OCI-LY3 (cell line): ENCODE results near the gene VAV1.
"Not testable (repeated sequence)": the region's sequence is repeated elsewhere in the genome, so short reads cannot be mapped to it uniquely, and the experiment has no call there.

Source experiments
- H2AFZ ChIP-seq: fragments of 200-600, 300-600 bp; shearing (Covaris generic); 2 replicates; pipeline ENCODE4 v1.6.0; 2014; ENCODE audit warnings: antibody characterized with exemption, low read depth, low read length
- H3K27ac ChIP-seq: fragments of 200-600, 300-600 bp; sonication (generic); 2 replicates; pipeline ENCODE4 v1.5.1; 2014; ENCODE audit warnings: mild to moderate bottlenecking, low read length, moderate library complexity, mixed read lengths
- H3K27me3 ChIP-seq: fragments of 200-600, 300-600 bp; sonication (generic); 2 replicates; pipeline ENCODE4 v1.6.1; 2014; ENCODE audit warnings: low read depth, low read length, mixed read lengths
- H3K36me3 ChIP-seq: fragments of 200-600, 300-600 bp; sonication (generic); replicated peaks from 2 replicates; pipeline ENCODE3; 2014; ENCODE audit warnings: low read depth, low read length, mixed read lengths
- H3K4me1 ChIP-seq: fragments of 300-600, 200-600 bp; sonication (generic); 2 replicates; pipeline ENCODE4 v1.6.1; 2014; ENCODE audit warnings: low read length, mixed read lengths
- H3K4me2 ChIP-seq: fragments of 200-600, 300-600 bp; sonication (generic); 2 replicates; pipeline ENCODE4 v1.6.1; 2014; ENCODE audit warnings: low read length, mixed read lengths
- H3K4me3 ChIP-seq: fragments of 300-600, 200-600 bp; sonication (generic); 2 replicates; pipeline ENCODE4 v1.5.1; 2014; ENCODE audit warnings: antibody characterized with exemption, mild to moderate bottlenecking, low read length, moderate library complexity
- H3K79me2 ChIP-seq: fragments of 300-600, 200-600 bp; shearing (Covaris generic); 2 replicates; pipeline ENCODE4 v1.6.1; 2014; ENCODE audit warnings: mild to moderate bottlenecking, low read length, mixed read lengths
- H3K9ac ChIP-seq: fragments of 300-600, 200-600 bp; shearing (Covaris generic); 2 replicates; pipeline ENCODE4 v1.6.0; 2014; ENCODE audit warnings: mild to moderate bottlenecking, low read length, moderate library complexity
- H3K9me3 ChIP-seq: fragments of 200-600, 300-600 bp; shearing (Covaris generic); 2 replicates; pipeline ENCODE4 v1.6.1; 2014; ENCODE audit warnings: low read length, mixed read lengths; ENCODE audit not compliant: insufficient read depth
- H4K20me1 ChIP-seq: fragments of 200-600, 300-600 bp; sonication (generic); 2 replicates; pipeline ENCODE4 v1.6.1; 2016; ENCODE audit warnings: low read length, mixed read lengths; ENCODE audit not compliant: insufficient read depth
- EZH2phosphoT487 ChIP-seq: fragments of 200-600 bp; shearing (Covaris generic); IDR thresholded peaks from 2 replicates; pipeline ENCODE4 v1.6.1; 2018; ENCODE audit warnings: antibody characterized with exemption, mixed run types, low read depth
- TF ChIP-seq, protein P1 (sequence below): fragments of 200-600, 300-600 bp; sonication (generic); IDR thresholded peaks from 2 replicates; pipeline ENCODE4 v1.5.1; 2014; ENCODE audit warnings: antibody characterized with exemption, low read length, low read depth

Gene VAV1

DNA sequence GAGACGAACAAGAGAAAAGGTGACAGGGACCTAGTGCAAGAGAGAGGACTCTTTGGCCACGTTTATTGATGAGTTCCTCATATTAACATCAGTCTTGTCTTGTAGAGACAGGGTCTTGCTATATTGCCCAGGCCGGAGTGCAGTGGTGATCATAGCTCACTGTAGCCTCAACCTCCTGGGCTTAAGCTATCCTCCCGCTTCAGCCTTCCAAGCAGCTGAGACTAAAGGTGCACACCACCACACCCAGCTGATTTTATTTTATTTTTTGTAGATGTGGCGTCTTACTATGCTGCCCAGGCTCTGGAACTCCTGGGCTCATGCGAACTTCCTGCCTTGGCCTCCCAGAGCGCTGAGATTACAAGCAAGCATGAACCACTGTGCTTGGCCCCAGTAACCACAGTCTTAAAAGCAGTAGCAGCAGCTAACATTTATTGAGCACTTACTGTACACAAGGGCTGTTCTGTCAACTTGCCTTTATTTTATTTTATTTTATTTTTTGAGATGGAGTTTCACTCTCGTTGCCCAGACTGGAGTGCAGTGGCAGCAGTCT is 4.2 kb upstream of the VAV1 start:
- H3K4me3 ChIP-seq = peak overlapping the region; percentile 86

DNA sequence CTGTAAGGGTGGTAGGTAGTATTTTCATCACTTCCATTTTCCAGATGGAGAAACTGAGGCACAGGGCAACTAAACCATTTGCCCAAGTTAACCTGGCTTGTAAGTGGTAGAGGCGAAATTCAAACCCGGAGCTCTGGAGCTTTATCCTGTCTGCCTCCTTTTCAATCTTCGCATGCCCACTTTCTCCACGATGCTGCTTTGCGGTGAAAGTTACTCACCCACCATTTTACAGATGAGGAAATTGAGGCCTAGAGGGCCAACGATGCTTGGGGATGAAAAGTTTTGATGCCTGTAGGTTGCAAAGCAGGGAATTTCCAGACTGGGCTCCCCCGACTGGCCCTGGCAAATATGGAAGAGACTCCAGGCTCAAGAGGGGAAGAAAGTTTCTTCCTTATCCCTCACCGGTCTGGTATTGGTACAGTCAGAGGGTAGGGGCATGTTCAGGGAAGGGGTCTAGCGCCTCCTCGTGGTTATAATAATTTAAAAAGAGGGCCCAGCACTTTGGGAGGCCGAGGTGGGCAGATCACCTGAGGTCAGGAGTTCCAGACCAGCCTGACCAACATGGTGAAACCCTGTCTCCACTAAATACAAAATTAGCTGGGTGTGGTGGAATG is 3.4 kb upstream of the VAV1 start:
- Histone ChIP-seq H3K27ac (no peak overlapping the region), H3K4me3 (no peak overlapping the region), H3K36me3 (peaks cover 3% of the 10 kb centered on the region), H3K4me1 (peaks cover 35% of the 10 kb centered on the region), H3K9ac (no peak overlapping the region), H4K20me1 (peaks cover 6% of the 10 kb centered on the region; the same call in 1 of the 2 replicates), H3K79me2 (peaks cover 15% of the 10 kb centered on the region), H3K9me3 (no peaks in the 10 kb centered on the region), H2AFZ (no peak overlapping the region), H3K27me3 (no peaks in the 10 kb centered on the region; the same call in 1 of the 2 replicates), H3K4me2 (no peak overlapping the region)
- TF ChIP-seq, protein P1, sequence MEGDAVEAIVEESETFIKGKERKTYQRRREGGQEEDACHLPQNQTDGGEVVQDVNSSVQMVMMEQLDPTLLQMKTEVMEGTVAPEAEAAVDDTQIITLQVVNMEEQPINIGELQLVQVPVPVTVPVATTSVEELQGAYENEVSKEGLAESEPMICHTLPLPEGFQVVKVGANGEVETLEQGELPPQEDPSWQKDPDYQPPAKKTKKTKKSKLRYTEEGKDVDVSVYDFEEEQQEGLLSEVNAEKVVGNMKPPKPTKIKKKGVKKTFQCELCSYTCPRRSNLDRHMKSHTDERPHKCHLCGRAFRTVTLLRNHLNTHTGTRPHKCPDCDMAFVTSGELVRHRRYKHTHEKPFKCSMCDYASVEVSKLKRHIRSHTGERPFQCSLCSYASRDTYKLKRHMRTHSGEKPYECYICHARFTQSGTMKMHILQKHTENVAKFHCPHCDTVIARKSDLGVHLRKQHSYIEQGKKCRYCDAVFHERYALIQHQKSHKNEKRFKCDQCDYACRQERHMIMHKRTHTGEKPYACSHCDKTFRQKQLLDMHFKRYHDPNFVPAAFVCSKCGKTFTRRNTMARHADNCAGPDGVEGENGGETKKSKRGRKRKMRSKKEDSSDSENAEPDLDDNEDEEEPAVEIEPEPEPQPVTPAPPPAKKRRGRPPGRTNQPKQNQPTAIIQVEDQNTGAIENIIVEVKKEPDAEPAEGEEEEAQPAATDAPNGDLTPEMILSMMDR = peak; percentile 49
- no peak for TF ChIP-seq EZH2phosphoT487

More for the DNA sequence above, 4.2 kb upstream of the VAV1 start:
- peaks cover 8% of the 10 kb centered on the region for H3K79me2 ChIP-seq
- peak overlapping the region; percentile 88 for H3K4me2 ChIP-seq
- no peaks in the 10 kb centered on the region for H4K20me1 ChIP-seq
- H3K36me3 ChIP-seq = peaks cover 3% of the 10 kb centered on the region
- peak overlapping the region; percentile 62 for H3K9ac ChIP-seq
- no peaks in the 10 kb centered on the region for H3K9me3 ChIP-seq
- no peak for TF ChIP-seq EZH2phosphoT487
- TF ChIP-seq, protein P1 = no peak
- no peaks in the 10 kb centered on the region; the same call in 1 of the 2 replicates for H3K27me3 ChIP-seq
- H3K4me1 ChIP-seq = peaks cover 32% of the 10 kb centered on the region
- peak overlapping the region; percentile 43 for H3K27ac ChIP-seq
- peak overlapping the region; percentile 27; the same call in 1 of the 2 replicates for H2AFZ ChIP-seq

DNA sequence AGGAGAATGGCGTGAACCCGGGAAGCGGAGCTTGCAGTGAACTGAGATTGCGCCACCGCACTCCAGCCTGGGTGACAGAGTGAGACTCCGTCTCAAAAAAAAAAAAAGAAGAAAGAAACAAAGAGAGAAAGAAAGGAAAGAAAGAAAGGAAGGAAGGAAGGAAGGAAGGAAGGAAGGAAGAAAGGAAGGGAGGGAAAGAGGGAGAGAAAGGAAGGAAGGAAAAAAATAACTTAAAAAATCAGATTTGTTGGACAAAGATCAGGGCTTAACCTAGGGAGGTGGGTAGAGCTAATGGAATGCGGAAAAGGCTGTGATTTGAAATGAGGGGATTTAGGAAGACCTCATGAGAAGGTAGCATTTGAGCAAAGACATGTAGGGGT is 870 bp upstream of the VAV1 start:
- H3K4me3 ChIP-seq, H3K9me3 ChIP-seq, H3K9ac ChIP-seq, H3K27me3 ChIP-seq, H2AFZ ChIP-seq: not testable (repeated sequence)
- Histone ChIP-seq H3K27ac (peak overlapping the region; percentile 87), H3K4me1 (peaks cover 36% of the 10 kb centered on the region), H4K20me1 (peaks cover 26% of the 10 kb centered on the region), H3K79me2 (peaks cover 39% of the 10 kb centered on the region), H3K4me2 (0 out of 2 replicates have a peak overlapping the region, but pooled peaks have one; percentile 82), H3K36me3 (peaks cover 14% of the 10 kb centered on the region)

DNA sequence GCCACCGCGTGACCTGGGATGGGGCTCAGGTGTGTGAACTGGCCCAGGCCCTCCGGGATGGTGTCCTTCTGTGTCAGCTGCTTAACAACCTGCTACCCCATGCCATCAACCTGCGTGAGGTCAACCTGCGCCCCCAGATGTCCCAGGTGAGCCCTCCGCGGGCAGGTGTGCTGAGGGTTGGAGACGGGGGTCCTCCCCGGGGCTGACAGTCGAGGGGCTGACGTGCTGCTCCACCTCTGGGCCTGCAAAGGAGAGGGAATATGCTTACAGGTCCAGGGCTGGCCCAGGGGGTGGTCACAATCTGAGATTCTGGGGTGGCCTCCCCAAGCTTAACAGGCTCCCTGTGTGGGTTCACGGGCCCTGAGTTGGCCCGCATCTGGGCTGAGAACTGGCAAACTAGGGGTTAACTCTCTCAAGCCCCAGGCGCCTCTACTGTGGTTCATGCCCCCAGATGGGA is 386 bp downstream of the VAV1 start:
- H3K27ac ChIP-seq = peak overlapping the region; percentile 87

More for the DNA sequence above, 386 bp downstream of the VAV1 start:
- Histone ChIP-seq H3K79me2 (peaks cover 52% of the 10 kb centered on the region), H3K4me2 (peak overlapping the region; percentile 82), H3K4me3 (peak overlapping the region; percentile 88), H3K27me3 (no peaks in the 10 kb centered on the region), H3K4me1 (peaks cover 32% of the 10 kb centered on the region), H3K36me3 (peaks cover 21% of the 10 kb centered on the region), H4K20me1 (peaks cover 39% of the 10 kb centered on the region), H3K9ac (peak overlapping the region; percentile 99), H2AFZ (no peak overlapping the region; the same call in 1 of the 2 replicates), H3K9me3 (no peaks in the 10 kb centered on the region)
- TF ChIP-seq EZH2phosphoT487 = no peak
- TF ChIP-seq, protein P1 = no peak
